NT2/D1 (cell line): Measurements from ENCODE around the gene SGCE.

Experiments
- YY1 ChIP-seq: IDR thresholded peaks from 2 replicates; pipeline ENCODE4 v1.6.1; 2011; ENCODE audit not compliant: insufficient read length, insufficient read depth
- ZNF274 ChIP-seq: IDR thresholded peaks from 2 replicates; pipeline ENCODE4 v1.6.1; 2011; ENCODE audit warnings: mild to moderate bottlenecking, low read depth, low read length

DNA sequence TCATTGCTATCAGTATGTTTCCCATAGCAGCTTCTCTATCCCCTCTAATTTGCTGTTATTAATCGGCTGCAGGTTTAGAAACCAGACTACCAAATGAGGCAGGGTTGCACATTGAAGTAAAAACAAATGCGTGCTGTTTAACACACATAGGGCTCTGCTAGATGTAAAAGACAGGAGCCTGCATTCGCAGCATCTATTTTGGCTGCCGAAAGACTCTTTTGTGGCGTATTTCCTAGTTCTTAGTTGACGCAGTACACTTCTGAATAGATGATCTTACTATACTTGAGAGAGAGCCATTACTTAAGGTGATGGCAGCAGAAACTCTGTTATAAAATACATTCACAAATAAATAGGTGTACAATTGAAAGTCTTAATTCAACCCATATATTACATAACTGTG is 21.4 kb downstream of the SGCE start:
- no peak for TF ChIP-seq ZNF274
- TF ChIP-seq YY1, result no peak
